Iris pigment epithelial cell (primary cell): ENCODE data around the gene SCPEP1.
"Not testable (repeated sequence)": the region's sequence is repeated elsewhere in the genome, so short reads cannot be mapped to it uniquely, and the experiment has no call there.

Experiments used
- DNase-seq: peaks from one replicate; pipeline ENCODE4 v3.0.0-alpha.2; 2011; ENCODE audit warnings: low read depth

Gene SCPEP1

DNA sequence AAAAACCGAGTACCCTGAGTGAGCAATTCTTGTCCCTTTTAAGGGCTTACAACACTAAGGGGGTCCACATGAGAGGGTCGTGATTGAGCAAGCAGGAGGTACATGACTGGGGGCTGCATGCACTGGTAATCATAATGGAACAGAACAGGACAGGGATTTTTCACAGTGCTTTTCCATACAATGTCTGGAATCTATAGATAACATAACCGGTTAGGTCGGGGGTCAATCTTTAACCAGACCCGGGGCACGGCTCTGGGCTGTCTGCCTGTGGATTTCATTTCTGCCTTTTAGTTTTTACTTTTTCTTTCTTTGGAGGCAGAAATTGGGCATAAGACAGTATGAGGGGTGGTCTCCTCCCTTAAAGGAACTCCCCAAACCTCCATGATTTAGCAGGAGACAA, 12.2 kb upstream of the SCPEP1 start:
- DNase-seq: not testable (repeated sequence)

DNA sequence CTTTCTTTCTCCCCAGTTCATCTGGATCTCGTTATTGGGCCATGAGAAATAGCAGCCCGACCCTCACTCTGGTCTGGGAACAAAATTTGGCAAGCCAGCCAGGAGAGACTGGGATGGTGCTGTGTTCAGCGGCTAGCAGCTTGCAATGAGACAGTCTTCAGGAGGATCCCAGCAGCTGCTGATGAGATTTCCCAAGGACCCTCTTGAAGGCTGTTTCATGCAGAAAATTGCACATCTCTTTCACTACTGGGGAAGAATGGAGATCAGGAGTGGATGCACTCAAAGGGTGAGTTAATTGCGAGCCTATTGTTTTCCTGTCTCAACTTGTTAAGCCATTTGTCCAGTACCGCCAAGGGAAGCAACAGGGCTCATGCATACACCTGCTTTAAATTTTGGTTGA, 11.6 kb upstream of the SCPEP1 start:
- no peak for DNase-seq

DNA sequence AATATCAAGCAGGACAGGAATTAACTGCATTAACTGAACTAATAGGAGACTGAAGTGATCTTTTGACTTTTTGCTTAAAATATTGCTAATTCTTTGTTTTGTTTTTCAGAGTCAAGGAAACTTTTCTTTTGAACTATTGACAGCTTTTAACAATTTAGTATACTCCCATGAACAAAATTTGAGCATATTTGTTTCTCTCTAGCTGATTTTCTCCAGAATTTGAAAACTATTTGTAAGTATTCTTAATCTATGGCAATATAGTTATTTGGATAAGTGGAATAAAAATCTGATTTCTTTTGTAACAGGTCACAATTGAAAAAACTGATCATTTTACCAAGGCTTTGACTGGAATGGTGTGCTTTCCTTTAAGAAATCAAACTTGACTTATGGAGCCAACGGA, 7.0 kb upstream of the SCPEP1 start:
- DNase-seq: no peak

DNA sequence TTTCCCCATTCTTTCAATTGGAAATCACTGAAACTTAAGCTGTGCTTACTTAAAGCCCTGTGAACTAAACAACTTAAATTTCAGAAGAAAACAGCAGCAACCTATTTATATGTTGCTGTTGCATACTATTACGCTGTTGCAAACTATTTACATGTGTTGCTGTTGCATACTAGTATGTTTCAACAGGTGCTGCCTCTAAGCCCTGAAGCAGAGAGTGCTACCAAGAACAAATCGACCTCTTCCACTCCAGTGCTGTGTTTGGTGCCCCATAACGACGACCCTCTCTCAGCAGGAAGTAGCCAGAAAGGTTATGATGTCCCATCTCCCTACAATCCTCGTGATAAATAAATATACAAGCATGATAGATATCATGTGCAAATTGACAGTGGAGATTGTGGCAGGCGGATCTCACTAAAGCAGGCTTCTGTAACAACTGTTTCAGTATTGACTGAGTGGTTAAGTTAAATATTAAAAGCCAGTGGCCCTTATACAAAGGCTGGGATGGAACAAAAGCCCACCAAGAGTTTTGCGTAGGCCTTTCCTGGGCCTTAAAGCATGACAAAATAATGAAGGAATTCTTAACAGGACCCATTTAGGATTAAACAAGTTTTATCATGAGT, 5.7 kb upstream of the SCPEP1 start:
- no peak for DNase-seq

DNA sequence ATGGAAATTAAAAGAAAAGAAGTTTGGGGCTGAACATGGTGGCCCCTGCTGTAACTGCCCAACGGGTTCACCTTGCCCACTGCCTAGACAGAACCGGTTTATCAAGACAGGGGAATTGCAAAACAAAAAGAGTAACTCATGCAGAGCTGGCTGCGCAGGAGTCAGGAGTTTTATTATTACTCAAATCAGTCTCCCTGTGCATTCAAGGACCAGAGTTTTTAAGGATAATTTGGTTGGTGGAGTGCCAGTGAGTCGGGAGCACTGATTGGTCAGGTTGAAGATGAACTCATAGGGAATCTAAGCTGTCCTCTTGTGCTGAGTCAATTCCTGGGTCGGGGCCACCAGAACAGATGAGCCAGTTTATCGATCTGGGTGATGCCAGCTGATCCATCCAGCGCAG, 4.4 kb upstream of the SCPEP1 start:
- DNase-seq: peak; percentile 29

DNA sequence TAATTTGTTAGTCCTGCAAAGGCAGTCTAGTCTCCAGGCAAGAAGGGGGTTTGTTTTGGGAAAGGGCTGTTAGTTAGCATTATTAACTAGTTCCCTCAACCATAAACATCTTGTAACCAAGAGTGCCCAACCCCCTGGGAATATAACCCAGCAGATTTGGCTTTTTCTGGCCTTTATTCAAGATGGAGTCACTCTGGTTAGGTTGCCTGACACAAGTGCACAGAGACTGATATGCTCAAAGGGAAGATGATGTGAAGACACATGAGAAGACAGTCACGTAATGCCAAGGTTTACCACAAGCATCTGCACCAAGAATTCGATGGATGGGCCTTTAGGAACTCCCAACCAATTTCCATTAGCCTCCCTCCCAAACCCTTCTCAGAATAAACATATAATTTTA, 3.9 kb upstream of the SCPEP1 start:
- no peak for DNase-seq

DNA sequence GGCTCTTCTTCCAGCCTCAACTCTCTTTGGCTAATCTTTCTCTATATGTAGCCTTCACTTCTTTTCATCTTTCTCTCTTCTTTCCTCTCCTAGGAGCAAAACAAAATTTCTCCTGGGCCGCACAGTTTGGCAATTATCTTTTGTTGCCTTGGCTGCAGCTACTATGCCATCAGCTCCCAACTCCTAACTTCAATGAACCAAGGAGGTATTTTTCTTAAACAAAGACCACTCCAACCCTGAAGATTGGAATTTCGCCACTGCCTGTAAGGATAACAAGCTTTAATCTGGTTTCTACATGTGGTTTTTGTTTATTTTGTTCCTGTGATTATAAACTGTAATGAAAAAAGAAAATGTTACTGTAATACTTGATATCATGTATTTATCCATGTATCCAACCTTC, 2.3 kb upstream of the SCPEP1 start:
- no peak for DNase-seq

DNA sequence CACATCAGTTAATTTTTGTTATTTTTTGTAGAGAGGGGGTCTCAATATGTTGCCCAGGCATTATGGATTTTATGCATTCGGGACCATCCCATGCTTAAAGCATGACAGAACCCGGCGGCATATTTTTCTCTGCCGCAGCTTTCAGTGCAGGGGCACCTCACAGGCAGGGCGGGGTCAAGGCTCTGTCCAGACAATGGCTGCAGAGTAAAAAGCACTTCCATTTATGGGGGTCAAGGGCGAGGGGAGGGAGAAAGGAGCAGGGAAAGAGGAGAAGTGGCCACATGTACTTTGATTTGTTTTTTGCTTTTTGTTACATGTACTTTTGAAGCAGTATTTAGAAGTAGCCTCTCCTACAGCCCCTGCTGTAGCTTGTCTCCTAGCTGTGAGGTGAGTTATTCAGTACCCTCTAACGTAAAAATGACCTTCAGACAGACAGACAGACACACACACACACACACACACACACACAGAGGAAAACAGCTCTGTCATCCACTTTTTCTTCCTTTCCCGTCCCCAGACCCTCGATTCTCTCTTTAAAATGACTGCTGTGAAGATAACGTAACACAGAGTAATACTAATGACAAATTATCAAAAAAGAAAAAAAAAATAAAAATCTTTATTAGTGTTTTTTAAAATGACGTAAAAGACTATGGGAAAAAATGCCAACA, 856 bp upstream of the SCPEP1 start:
- no peak for DNase-seq

DNA sequence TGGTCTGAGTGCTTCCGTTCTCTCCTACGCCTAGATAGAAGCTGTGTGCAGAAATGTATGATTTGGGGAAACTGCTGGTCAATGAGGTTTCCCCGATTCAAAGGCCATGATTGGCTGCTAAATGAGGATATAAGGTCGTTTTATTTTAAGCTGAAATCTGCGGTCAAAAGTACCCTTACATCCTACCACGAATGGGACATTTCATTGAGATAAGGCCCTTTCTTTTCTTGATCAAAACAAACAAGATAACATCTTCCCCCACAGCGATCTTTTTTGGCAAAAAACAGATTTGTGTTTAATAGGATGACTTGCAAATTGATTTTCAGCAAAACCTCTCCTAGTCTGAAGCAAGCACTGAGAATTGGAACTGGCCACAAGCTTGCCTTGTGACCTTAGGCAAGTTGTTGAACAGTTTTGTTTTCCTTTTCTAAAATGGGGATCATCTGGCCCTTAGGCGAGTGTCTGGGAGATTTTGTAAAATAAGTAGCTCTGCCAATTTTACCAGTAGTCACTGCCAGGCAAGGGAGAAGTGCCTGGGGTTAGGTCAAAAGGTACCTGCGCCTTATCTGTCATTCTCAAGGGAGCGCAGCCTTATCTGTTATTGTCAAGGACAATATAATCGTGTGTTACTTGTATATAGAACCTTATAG, 635 bp downstream of the SCPEP1 start:
- no peak for DNase-seq

DNA sequence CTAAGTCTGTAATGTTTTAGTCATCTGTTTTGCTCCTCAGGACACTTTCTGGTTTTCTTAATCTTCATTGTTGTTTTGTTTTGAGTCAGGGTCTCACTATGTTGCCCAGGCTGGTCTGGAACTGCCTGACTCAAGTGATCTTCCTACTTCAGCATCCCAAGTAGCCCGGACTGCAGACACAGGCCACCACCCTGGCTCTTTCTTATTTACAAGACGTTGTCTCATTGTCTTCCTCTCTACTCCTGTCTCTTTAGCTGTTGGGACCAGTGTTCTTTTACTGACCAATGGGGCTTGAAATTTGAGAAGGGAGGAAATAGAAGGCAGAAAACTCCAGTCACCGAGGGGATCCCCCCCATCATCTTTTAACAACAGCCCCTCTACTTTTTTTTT, 1.2 kb downstream of the SCPEP1 start:
- no peak for DNase-seq

DNA sequence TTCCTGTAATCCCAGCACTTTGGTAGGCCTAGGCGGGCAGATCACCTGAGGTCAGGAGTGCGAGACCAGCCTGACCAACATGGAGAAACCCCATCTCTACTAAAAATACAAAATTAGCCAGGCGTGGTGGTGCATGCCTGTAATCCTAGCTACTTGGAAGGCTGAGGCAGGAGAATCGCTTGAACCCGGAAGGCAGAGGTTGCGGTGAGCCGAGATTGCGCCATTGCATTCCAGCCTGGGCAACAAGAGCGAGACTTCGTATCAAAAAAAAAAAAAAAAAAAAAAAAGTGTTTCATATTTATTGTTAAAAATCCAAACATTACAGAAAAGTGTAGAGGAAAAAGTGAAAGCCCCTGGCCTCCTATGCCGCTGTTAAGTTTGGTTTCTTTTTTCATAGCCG, 2.6 kb downstream of the SCPEP1 start:
- not testable (repeated sequence) for DNase-seq

DNA sequence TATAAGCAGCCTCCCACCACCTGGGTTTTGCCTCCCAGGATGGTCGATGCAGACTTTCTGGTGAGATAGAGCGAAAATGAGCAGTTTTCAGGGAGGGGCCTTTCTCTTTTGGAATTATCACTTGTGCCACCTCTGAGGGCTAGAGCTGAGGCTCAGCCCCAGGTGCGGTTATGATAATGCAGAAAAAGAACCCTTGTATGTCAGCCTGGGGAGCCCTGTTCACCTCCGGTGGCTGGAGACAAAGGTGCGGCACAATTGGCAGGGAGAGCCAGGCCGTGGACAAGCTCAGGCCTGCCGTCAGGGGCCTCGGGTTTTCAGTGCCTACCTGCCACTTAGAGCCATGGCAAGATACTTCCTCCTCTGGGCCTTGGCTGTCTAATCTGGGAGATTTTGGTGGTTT, 4.4 kb downstream of the SCPEP1 start:
- no peak for DNase-seq

DNA sequence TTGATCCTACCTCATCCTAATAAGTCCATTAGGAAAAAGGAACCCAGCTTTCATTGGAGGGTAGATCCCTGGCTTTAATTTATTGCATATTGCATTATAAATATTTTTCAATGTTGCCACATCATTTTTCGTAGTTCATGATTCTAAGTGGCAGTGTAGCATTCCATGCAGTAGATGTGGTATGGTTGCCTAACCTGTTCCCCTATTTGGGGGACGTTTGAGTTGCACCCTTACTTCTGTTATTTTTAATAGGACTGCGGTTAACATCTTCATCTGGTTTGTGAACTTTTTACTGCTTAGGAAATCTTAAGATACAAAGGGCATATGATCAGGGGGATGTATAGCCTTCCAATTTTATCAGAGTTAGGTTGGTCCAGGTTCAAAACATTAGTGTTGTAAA, 5.4 kb downstream of the SCPEP1 start:
- DNase-seq: no peak

DNA sequence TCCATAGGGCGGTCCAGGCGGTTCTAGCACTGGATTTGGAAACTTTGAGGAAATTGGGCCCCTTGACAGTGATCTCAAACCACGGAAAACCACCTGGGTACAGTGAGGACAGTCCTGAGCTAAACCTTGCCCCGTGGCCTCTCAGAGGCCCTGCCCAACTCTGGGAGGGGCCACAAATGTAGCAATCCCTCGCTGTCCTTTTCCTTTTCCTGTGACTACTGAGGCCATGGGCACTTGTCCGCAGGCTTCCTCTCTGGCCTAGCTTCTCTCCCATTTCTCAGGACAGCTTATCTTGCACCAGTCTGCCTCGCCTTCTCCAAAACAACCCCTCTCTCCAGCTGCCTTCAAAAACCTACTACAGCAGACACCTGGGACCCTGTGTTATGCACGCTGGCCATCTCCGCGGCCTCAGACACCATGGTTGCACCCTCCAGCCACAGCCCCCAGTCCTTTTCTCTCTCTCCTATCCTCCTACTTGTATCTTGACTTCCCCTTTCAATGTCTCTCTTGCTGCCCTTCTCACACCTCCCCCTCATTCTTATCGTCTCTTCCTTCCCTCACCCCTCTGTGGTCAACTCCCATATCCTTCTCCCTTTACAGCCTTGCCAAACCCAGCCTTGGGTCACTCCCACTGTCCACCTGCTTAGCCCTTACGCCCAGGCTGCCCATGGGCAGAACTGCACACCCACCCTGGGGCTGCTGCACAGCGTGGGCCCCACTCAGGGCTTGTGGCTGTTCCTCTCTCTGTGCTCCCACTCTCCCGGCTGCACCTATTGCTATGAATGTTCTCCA, 7.6 kb downstream of the SCPEP1 start:
- no peak for DNase-seq

DNA sequence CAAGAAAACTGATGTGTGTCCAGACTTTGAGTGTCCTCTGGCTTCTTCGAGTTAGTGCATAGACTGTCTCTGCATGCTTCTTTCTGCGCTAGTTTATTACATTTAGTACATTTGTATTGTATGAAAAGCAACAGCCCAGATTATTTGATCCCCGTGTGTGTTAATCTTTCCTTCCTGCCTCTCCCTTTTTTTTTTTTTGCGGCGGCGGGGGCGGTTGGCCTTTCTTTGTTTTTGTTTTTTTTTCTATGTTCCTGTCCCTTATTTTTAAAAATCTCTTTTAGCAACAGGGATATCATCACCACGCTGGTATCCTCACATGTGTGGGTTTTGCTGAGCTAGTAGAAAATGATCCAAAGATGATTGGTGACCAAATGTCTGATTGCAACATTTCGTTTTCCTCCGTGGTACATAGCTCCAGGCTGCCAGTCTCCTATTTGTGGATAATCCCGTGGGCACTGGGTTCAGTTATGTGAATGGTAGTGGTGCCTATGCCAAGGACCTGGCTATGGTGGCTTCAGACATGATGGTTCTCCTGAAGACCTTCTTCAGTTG, 9.4 kb downstream of the SCPEP1 start:
- DNase-seq: no peak

DNA sequence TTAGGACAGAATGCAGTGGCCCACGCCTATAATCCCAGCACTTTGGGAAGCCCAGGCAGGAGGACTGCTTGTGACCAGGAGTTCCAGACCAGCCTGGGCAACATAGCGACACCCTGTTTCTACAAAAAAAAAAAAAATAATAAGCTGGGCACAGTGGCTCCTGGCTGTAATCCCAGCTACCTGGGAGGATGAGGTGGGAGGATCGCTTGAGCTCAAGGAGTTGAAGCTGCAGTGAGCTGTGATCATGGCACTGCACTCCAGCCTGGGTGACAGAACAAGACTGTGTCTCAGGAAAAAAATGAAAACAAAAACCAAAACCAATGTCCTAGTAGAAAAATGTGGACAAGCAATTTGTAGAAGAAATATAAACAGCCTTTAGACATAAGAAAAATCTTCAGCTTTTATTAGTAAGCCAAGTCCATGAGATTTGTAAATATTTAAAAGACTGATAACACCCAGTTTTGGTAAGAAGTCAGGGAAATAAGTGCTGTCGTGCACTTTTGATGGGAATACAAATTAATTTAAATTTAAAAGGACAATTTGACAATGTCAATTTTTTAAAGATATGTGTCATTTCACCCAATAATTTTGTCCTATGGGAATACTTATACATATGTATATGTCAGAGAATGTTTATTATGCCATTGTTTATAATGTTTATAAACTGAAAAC, 11.1 kb downstream of the SCPEP1 start:
- no peak for DNase-seq

DNA sequence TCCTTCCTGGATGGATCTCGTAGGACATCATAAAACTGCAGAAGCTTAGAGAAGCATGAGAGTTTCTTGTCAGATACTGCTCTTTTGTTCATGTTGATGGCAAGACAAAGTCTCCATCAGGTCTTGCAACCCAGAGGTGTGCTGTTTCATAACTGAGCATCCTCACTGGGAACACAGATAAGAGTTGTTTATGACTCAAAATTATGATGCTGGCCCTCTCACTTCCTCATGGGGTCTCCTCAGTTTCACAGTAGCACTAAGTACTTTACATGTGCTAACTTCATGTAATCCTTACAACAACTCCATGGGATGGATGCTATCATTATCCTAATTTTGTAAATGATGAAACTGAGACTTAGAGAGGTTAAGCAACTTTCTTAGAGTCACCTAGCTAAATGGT, 14.4 kb downstream of the SCPEP1 start:
- DNase-seq: no peak

DNA sequence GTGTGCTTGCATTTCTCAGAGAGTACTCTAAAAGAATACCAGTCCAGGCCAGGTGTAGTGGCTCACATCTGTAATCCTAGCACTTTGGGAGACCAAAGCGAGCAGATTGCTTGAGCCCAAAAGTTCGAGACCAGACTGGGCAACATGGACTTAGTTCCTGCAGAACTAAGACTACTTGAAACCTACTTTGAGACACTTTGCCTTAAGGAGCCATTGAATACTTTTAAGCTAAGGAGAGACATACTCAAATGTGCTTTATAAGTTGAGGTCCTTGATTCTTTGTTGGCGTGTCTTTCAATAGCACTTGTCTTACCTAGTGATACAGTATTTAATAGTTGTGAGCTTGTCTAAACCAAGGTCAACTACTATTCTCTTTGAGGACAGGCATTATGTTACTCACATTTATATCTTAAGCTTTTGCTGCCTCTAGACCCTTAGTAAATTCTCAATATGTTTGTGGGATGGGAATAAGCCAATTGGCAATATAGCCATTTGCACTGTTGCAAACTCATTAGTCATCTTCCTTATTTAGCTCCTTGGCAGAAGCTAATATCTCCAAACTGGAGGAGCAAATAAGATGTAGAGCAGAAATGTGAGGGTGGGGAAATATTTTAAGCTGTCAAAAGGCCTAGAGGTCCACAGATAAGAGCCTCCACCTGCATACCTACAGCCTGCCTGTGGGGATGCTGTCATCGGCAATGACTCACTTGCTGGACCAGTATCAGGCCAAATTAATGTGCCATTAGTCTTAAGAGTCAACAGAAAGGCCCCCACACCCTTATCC, 16.3 kb downstream of the SCPEP1 start:
- DNase-seq: peak; percentile 41

DNA sequence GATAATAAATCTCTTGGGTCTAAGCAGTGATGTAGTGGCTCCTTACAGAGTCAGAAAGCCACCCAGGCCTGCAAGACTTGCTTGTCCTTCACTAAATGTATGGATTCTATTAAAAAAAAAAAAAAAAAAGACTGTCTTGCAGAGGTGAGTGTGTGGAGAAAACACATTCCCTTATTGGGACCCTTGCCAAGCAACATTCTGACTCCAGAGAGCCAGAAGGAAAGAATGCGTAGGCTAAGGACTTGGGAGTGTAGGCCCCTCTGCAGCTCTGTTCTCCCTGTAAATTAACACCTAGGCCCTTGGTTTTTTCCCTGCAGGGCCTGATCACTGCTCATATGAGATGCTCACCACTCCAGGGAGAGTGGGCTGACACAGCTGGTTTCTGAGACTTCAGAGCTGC, 17.8 kb downstream of the SCPEP1 start:
- DNase-seq: no peak

DNA sequence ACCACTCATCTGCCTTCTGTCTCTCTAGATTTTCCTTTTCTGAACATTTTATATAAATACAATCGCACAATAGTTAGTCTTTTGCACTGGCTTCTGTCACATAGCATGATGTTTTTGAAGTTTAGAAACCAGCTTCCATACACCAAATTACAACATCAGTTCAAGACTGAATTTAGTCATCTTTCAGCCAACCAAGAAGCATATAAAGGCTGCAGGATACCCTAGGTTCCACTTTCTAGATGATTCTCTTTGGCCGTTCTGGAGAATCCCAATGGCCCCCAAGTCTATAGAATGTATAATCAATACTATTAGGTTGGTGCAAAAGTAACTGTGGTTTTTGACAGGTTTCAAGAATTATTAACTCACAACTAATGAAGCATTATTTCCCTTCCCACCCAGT, 19.4 kb downstream of the SCPEP1 start:
- DNase-seq: no peak

DNA sequence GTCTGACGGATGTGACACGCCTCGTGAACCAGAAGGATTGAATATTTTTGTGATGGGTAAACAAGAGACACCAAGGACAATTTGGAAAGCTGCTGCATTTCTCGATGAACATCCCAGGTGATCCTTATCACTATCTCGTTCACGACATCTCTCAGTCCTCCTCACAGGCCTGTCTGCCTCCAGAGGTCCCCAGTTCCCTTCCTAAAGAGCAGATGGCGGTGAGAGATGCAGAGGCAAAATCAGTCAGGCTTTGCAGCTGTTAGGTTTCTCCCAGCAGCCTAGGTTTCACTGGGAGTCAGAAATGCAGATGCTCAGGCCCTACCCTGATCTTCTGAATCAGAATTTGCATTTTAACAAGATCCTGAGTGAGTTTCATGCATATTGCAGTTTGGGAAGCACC, 23.6 kb downstream of the SCPEP1 start:
- no peak for DNase-seq
